ENCODE measurements around the gene SCYGR5. TPM values are rescaled to one million over a fixed set of nuclear protein-coding genes. Genes with fewer than 3 reads are reported as not detected.
"Not testable (repeated sequence)": the region's sequence is repeated elsewhere in the genome, so short reads cannot be mapped to it uniquely, and the experiment has no call there.

Gene SCYGR5
- total RNA-seq, 3 donors from 2014 or later: not detected

GRCh38 chr2:227661025-227661649 lies 5.5 kb upstream of the SCYGR5 start:
- intact Hi-C loops (cut with DNase I, micrococcal nuclease): loop anchor here in 1 of 2 donors (5.0 to 10.0 kb wide), 2 partner anchors 106 to 224 kb away; no protein-coding TSS in a partner anchor
- H3K4me3 ChIP-seq: no peak overlapping the region
- H3K4me1 ChIP-seq (ENCODE audit: low read depth): no peaks in the 10 kb centered on the region
- no peak for DNase-seq
- H3K36me3 ChIP-seq (ENCODE audit: low read depth): no peaks in the 10 kb centered on the region
- H3K9me3 ChIP-seq: no peaks in the 10 kb centered on the region
- no peak for ATAC-seq
- TF ChIP-seq, protein P1, sequence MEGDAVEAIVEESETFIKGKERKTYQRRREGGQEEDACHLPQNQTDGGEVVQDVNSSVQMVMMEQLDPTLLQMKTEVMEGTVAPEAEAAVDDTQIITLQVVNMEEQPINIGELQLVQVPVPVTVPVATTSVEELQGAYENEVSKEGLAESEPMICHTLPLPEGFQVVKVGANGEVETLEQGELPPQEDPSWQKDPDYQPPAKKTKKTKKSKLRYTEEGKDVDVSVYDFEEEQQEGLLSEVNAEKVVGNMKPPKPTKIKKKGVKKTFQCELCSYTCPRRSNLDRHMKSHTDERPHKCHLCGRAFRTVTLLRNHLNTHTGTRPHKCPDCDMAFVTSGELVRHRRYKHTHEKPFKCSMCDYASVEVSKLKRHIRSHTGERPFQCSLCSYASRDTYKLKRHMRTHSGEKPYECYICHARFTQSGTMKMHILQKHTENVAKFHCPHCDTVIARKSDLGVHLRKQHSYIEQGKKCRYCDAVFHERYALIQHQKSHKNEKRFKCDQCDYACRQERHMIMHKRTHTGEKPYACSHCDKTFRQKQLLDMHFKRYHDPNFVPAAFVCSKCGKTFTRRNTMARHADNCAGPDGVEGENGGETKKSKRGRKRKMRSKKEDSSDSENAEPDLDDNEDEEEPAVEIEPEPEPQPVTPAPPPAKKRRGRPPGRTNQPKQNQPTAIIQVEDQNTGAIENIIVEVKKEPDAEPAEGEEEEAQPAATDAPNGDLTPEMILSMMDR (IDR thresholded peaks at IDR 0.05): no peak

GRCh38 chr2:227661827-227662226 lies 4.8 kb upstream of the SCYGR5 start:
- H3K4me1 ChIP-seq (ENCODE audit: low read depth): no peaks in the 10 kb centered on the region
- H3K4me3 ChIP-seq: no peak overlapping the region
- DNase-seq (no peak), ATAC-seq (no peak)
- intact Hi-C loops (cut with DNase I, micrococcal nuclease): loop anchor here in 1 of 2 donors (5.0 to 10.0 kb wide), 2 partner anchors 105 to 223 kb away; no protein-coding TSS in a partner anchor
- TF ChIP-seq, protein P1 (IDR thresholded peaks at IDR 0.05): no peak
- H3K9me3 ChIP-seq: no peaks in the 10 kb centered on the region
- H3K36me3 ChIP-seq (ENCODE audit: low read depth): no peaks in the 10 kb centered on the region

GRCh38 chr2:227665189-227665940 lies 1.2 kb upstream of the SCYGR5 start:
- peak; percentile 80 for ATAC-seq
- TF ChIP-seq, protein P1 (IDR thresholded peaks at IDR 0.05): no peak
- Histone ChIP-seq H3K36me3 (ENCODE audit: low read depth) (no peaks in the 10 kb centered on the region), H3K4me3 (no peak overlapping the region), H3K9me3 (no peaks in the 10 kb centered on the region), H3K4me1 (ENCODE audit: low read depth) (no peaks in the 10 kb centered on the region)
- intact Hi-C loops (cut with DNase I, micrococcal nuclease): loop anchor here in 1 of 2 donors (10.0 kb wide), 1 partner anchor 219 kb away; no protein-coding TSS in a partner anchor
- no peak for DNase-seq

GRCh38 chr2:227671170-227671905 lies 4.7 kb downstream of the SCYGR5 start:
- no peaks in the 10 kb centered on the region for H3K36me3 ChIP-seq (ENCODE audit: low read depth)
- intact Hi-C loops (cut with DNase I, micrococcal nuclease): no loop called here
- TF ChIP-seq, protein P1 (IDR thresholded peaks at IDR 0.05): no peak
- no peaks in the 10 kb centered on the region for H3K9me3 ChIP-seq
- H3K4me1 ChIP-seq (ENCODE audit: low read depth): no peaks in the 10 kb centered on the region
- ATAC-seq (no peak), DNase-seq (no peak)
- H3K4me3 ChIP-seq: no peak overlapping the region

- H3K9me3 ChIP-seq; DNase-seq; H3K36me3 ChIP-seq (ENCODE audit: low read depth); intact Hi-C loops (cut with DNase I, micrococcal nuclease); ATAC-seq; H3K4me3 ChIP-seq; H3K4me1 ChIP-seq (ENCODE audit: low read depth): not testable (repeated sequence)
Measured at GRCh38 chr2:227673620-227674019, 7.0 kb downstream of the SCYGR5 start.

Measured in mucosa of descending colon (tissue), 3 donors.